GM21526 (cell line): ENCODE data around the gene ADRM1.

Experiments used
- ATAC-seq: cut with Tn5 transposase; IDR thresholded peaks from one replicate; pipeline ENCODE4 v1.9.1; 2021; ENCODE audit warnings: moderate library complexity; ENCODE audit not compliant: unreplicated experiment, low FRiP score

ADRM1 gene

DNA sequence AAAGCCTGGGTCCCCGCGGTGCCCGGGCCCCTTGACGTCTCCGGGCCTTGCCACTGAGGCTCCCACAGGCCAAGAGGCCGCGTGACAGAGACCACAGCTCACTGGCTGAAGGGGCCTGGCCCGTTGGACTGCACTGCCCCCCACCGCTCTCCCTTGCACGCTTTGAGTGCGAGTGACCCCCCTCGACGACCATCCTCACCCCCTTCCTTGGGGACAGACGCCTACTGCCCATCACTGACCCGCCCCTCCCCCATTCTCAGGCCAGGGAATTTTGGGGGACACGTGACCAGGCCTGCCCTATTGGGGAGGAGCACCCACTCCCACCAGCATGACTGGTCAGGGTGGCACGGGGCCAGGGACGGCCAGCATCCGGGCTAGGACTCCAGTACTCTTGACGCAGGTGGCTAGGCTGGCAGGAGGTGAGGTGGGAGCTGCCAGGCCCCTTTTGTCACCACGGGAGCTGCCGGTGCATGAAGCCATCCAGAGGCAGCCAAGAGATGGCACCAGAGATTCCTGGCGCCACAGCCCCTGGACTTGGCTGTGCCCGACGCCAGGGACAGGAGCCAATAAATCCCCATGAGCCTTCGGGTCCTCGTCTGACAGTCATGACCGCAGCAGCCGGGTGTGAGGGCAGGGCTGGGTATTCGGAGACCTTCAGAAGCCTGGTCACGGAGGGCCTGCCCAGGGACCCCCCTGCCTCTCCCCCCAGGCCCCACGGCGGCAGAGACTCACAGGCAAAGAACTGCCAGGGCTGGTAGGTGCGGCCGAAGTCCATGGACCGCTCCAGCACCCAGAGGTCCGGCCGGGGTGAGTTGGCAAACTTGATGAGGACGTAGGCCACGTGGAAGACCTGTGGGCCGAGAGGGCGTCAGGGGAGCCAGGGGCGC lies 49.8 kb downstream of the ADRM1 start:
- no peak for ATAC-seq

DNA sequence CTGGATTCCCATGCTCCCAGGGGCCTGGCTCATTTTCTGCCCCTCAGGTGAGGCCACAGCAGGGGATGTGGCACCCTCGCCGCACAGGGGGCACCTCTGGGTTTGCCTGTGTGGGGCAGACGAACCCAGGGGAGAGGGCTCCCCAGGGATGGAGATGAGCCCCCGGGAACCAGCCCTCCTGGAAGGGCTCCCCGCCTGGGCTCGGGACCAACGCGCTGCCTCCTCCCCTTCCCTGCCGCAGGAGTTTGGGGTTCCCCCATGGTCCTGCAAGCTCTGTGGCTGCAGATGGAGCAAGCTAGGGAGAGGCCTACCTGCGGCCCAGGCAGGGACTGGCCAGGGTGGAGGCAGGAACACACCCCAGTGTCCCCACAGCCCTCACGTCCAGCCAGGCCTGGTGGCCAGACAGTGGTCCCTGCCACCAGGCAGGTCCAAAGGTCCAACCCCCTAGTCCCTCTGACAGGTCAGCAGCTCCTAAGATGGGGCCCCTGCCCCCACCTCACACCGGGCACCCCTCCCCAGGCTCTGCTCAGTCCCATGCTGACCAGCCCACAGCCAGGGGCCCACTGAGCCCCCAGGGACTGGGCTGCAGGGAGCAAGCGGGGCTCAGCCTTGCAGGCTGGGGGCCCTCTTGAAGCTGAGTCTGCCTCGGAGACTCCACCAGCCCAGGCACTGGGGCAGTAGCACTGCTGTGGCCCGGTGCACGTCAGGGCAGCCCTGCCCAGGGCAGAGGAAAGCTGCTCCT lies 50.7 kb downstream of the ADRM1 start:
- ATAC-seq: no peak

DNA sequence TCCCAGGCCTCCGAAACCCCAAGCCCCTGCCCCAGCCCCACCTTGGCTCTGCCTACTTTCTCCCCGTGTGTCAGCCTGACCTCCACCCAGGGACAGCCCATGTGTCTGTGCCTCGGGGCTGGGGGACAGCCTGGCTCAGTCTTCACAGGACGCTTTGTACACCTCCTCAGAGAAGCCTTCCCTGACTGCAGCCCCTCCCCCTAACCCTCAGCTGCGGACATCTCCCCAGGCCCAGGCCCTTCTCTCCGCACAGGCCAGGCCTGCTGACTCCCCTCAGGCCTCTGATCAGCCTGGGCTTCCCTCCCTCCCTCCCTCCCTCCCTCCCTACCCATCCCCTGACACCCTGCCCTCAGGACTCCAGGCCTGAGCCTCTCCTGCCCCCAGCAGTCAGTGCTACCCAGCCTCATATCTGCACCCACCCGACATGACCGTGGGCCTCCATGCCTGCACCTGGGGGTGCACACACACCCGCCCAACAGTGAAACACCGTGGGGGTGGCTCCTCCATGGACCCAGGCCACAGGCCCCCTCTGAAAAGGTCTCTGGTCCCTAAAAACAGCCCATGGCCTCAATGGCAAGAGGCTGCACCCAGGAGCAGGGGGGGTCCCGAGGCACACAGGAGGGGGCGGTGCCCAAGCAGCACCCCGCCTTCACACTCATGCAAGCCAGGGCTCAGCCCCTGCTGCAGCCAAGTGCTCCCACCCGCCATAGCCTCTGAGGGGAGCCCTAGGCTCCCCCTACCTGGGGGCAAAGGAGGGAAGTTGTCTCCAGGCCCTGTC lies 51.4 kb downstream of the ADRM1 start:
- ATAC-seq: no peak

DNA sequence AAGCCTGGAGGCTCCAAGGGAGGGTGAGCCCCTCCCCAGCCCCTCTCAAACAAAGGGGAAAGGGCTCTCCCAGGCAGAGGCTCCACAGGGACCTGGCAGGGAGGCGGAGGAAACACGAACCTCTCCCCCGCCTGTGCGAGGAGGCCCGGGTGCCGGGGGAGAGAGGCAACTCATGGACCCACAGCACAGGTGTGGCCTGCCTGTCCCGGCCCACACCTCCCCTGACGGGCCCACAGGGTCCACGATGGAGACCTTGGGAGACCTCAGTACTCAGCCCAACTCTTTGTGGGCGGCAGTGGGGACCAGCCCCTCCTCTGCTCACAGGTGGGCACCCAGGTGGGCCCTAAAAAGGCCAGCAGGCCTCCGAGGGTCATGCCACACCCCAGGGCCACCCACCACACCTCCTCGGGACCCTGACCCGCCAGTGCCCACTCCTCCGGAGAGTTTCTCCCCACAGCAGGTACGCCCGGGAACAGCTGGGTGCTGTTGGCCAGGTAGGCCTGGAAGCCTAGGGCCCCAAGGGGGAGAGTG lies 52.1 kb downstream of the ADRM1 start:
- ATAC-seq: no peak

DNA sequence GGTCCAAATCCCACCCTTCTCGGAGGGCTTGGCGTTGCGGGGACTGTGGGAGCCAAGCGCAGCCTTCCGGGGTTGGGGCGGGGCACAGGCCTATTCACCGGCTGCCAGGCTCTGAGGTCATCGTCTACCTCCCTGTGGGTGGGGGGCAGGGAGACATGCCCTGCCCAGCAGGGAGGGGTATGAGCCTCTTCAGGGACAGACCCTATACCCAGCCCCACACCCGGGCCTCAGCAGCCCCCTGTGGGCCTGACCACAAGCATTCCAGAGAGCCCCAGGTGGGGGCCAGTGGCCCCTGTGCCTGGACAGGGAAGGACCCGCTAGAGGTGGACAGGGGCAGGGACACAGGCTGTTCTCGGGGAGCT lies 52.7 kb downstream of the ADRM1 start:
- ATAC-seq: no peak

DNA sequence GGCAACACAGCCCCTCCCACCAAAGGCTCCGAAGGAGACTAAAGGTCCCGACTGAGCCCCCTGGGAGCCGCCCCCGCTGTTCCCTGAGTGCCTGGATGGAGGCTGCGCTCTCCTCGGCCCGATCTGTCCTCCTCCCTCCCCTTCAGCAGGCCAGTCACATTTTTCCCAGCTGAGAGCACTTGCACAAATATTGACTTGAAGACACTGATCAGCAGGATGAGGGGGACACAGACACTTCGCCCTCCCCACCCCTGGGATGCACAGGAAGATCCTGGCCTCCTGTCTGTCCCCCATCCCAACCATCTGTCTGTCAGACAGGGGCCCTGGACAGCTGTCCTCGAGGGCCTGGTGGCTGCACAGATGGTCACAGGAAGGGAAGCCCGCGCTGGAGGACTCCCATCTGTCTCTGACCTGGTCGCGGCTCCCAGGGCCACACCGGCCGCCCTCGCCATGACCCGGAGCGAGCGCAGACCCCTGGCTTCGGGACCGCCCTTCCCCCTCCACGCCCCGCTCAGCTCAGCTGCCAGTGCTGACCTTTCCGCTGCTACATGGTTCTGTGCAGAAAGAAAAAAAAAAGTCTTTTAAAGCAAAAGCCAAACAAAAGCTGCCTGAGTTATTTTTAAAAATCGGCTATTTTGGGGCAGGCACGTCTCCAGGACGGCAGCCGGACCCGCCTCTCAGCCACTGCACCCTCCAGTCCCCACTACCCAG lies 53.2 kb downstream of the ADRM1 start:
- ATAC-seq: no peak

DNA sequence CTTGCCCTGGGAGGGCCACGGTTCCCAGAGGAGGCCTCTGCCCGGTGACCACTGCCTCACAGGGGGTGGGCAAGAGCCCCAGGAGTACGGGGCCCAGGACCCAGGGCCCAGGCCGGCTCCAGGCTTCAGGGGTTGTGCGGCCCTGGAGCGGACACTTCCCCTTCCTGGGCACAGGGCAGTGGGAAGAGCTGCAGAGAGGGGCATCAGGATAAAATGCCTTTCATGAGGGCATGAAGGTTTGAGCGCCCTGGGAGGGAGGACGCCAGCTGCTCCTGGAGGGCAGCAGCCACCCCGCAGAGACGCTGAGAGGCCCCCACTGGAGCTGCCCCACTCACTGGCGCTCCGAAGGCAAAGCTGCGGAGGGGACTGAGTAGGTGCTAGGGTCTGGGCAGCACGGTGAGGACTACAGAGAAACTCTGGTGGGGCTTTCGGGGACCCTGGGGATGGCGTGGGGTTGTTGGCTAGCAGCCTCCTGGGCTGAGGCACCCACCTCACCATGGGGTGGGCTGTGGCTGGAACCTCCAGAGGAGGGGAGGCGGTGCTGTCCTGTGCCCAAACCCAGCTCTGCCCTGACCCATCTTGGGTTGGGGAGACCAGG lies 53.9 kb downstream of the ADRM1 start:
- ATAC-seq: no peak

DNA sequence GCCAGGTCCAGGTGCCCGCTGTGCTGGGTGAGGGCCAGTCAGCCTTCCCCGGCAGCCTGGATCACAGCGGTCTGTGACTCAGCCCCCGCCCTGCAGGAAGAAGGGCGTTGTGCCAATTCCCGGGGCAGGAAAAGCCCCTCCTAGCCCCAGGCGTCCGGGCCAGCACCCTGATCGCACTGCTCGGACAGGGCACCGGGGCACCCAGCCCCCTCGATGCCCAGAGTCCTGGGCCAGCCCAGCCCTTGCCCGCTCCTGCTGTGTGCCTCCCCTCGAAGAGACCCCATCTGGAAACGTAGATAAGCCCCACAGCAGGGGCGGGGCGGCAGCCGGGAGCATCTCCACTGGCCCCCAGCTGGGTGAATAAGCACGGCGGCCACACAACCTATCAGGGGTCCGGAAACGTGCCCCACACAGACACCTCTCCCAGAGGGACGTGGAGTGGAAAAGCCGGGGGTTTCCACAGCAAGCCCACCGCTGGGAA lies 54.4 kb downstream of the ADRM1 start:
- no peak for ATAC-seq

DNA sequence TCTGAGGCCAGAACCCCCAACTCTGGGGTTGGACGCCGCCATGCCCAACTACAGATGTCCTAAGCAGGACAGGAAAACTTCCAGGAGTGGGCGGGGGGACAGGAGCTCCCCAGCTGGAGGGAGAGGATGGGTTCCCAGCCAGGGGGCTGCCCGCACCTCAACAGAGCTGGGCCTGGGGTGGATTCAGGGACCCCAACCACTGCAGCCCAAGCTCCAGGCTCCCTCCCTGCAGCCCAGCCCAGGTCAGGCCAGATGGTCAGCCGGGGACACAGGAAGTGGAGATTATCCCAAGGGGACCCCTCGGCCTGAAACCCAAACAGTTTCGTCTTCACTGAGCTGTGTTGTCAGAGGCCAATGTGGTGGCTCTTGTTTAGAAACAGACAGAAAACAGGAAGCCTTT lies 54.9 kb downstream of the ADRM1 start:
- ATAC-seq: no peak
